Measurements from ENCODE around the gene RGS7. TPM values are rescaled to one million over a fixed set of nuclear protein-coding genes. Genes with fewer than 3 reads are reported as not detected.
"Not testable (repeated sequence)": the region's sequence is repeated elsewhere in the genome, so short reads cannot be mapped to it uniquely, and the experiment has no call there.

RGS7 gene
- total RNA-seq, 2 experiments from 2014 or later, result not detected

DNA sequence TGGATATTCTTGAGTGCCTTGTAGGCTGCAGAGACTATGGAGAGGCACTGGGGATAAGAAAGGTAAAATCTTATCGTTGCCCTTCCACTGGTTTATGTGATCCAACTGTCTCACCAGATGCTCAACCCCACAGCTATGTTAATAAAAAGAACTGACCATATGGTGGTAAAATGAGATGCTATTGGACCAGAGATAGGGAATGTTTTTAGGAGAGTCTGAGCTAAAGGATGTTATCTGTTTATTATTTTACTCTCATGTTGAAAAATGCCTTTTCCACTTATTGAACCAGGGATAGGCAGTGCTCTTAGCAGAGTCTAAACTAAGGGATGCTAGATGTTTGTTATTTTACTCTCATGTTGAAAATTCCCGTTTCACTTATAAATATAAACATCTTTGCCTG lies 572.2 kb downstream of the RGS7 start:
- Histone ChIP-seq H3K27me3 (ENCODE audit: control insufficient read depth in 1 of 2, insufficient read depth in 2 of 2, low read length in 2 of 2) (no peaks in the 10 kb centered on the region), H3K4me1 (ENCODE audit: insufficient read depth, low read length) (no peaks in the 10 kb centered on the region), H3K9me3 (ENCODE audit: control insufficient read depth in 1 of 2, insufficient read depth in 1 of 2, low read length in 2 of 2) (no peaks in the 10 kb centered on the region), H3K36me3 (ENCODE audit: insufficient read depth, low read length) (no peaks in the 10 kb centered on the region), H3K4me3 (ENCODE audit: low read length) (no peak overlapping the region), H3K27ac (ENCODE audit: low read depth in 1 of 2, low read length in 2 of 2) (no peak overlapping the region)
- Mint-ChIP-seq H3K36me3 (ENCODE audit: low read depth) (no peaks in the 10 kb centered on the region), H3K4me1 (ENCODE audit: low read depth) (no peaks in the 10 kb centered on the region), H3K9me3 (no peaks in the 10 kb centered on the region), H3K27me3 (no peaks in the 10 kb centered on the region), H3K4me3 (no peak overlapping the region), H3K27ac (no peak overlapping the region)
- ATAC-seq (ENCODE audit: poor library complexity) (no peak), DNase-seq (no peak)
- no peak for TF ChIP-seq CTCF (IDR thresholded peaks at IDR 0.05)
- POLR2A ChIA-PET, result no interaction called here
- intact Hi-C loops (cut with DNase I, micrococcal nuclease), result no loop called here
- CTCF ChIA-PET, result no interaction called here

- not testable (repeated sequence) for H3K27ac Mint-ChIP-seq; H3K36me3 Mint-ChIP-seq (ENCODE audit: low read depth); H3K9me3 ChIP-seq (ENCODE audit: control insufficient read depth in 1 of 2, insufficient read depth in 1 of 2, low read length in 2 of 2)
Measured at GRCh38 chr1:240783728-240784137, 573.3 kb downstream of the RGS7 start.

GRCh38 chr1:240776237-240776636 lies 580.8 kb downstream of the RGS7 start:
- H3K4me1 Mint-ChIP-seq (ENCODE audit: low read depth), result no peaks in the 10 kb centered on the region
- no peak overlapping the region for H3K4me3 Mint-ChIP-seq
- POLR2A ChIA-PET, result no interaction called here
- H3K9me3 Mint-ChIP-seq, result no peaks in the 10 kb centered on the region
- intact Hi-C loops (cut with DNase I, micrococcal nuclease), result no loop called here
- Histone ChIP-seq H3K27ac (ENCODE audit: low read depth in 1 of 2, low read length in 2 of 2) (no peak overlapping the region), H3K4me3 (ENCODE audit: low read length) (no peak overlapping the region), H3K27me3 (ENCODE audit: control insufficient read depth in 1 of 2, insufficient read depth in 2 of 2, low read length in 2 of 2) (no peaks in the 10 kb centered on the region), H3K4me1 (ENCODE audit: insufficient read depth, low read length) (no peaks in the 10 kb centered on the region), H3K36me3 (ENCODE audit: insufficient read depth, low read length) (no peaks in the 10 kb centered on the region), H3K9me3 (ENCODE audit: control insufficient read depth in 1 of 2, insufficient read depth in 1 of 2, low read length in 2 of 2) (peaks cover 0 to 8% of the 10 kb centered on the region in 2 experiments)
- no peaks in the 10 kb centered on the region for H3K36me3 Mint-ChIP-seq (ENCODE audit: low read depth)
- DNase-seq (no peak), ATAC-seq (ENCODE audit: poor library complexity) (no peak)
- no peak for TF ChIP-seq CTCF (IDR thresholded peaks at IDR 0.05)
- H3K27ac Mint-ChIP-seq, result no peak overlapping the region
- H3K27me3 Mint-ChIP-seq, result no peaks in the 10 kb centered on the region
- CTCF ChIA-PET, result interaction anchor here (0.9 kb wide), 1 partner anchor 12 kb away, joined by 3 read pairs; no protein-coding TSS in a partner anchor

More at GRCh38 chr1:240783728-240784137, 573.3 kb downstream of the RGS7 start:
- DNase-seq; H3K4me3 ChIP-seq (ENCODE audit: low read length); H3K4me1 Mint-ChIP-seq (ENCODE audit: low read depth); H3K27me3 ChIP-seq (ENCODE audit: control insufficient read depth in 1 of 2, insufficient read depth in 2 of 2, low read length in 2 of 2); H3K4me1 ChIP-seq (ENCODE audit: insufficient read depth, low read length); CTCF ChIA-PET; H3K27me3 Mint-ChIP-seq; ATAC-seq (ENCODE audit: poor library complexity); intact Hi-C loops (cut with DNase I, micrococcal nuclease); H3K9me3 Mint-ChIP-seq; POLR2A ChIA-PET; H3K36me3 ChIP-seq (ENCODE audit: insufficient read depth, low read length); H3K27ac ChIP-seq (ENCODE audit: low read depth in 1 of 2, low read length in 2 of 2); H3K4me3 Mint-ChIP-seq: not testable (repeated sequence)

- ATAC-seq (ENCODE audit: poor library complexity) (no peak), DNase-seq (no peak)
- no peak for TF ChIP-seq CTCF (IDR thresholded peaks at IDR 0.05)
- no peaks in the 10 kb centered on the region for H3K4me1 ChIP-seq (ENCODE audit: insufficient read depth, low read length)
- no peaks in the 10 kb centered on the region for H3K27me3 ChIP-seq (ENCODE audit: control insufficient read depth in 1 of 2, insufficient read depth in 2 of 2, low read length in 2 of 2)
- H3K4me3 Mint-ChIP-seq, result no peak overlapping the region
- H3K27ac Mint-ChIP-seq, result no peak overlapping the region
- H3K36me3 ChIP-seq (ENCODE audit: insufficient read depth, low read length), result no peaks in the 10 kb centered on the region
- ChIA-PET CTCF (no interaction called here), POLR2A (no interaction called here)
- intact Hi-C loops (cut with DNase I, micrococcal nuclease), result no loop called here
- H3K9me3 Mint-ChIP-seq, result no peaks in the 10 kb centered on the region
- peaks cover 0 to 5% of the 10 kb centered on the region in 2 experiments for H3K9me3 ChIP-seq (ENCODE audit: control insufficient read depth in 1 of 2, insufficient read depth in 1 of 2, low read length in 2 of 2)
- no peak overlapping the region for H3K27ac ChIP-seq (ENCODE audit: low read depth in 1 of 2, low read length in 2 of 2)
- H3K4me3 ChIP-seq (ENCODE audit: low read length), result no peak overlapping the region
- no peaks in the 10 kb centered on the region for H3K4me1 Mint-ChIP-seq (ENCODE audit: low read depth)
- H3K27me3 Mint-ChIP-seq, result no peaks in the 10 kb centered on the region
- H3K36me3 Mint-ChIP-seq (ENCODE audit: low read depth), result no peaks in the 10 kb centered on the region
Measured at GRCh38 chr1:240772131-240772530, 584.9 kb downstream of the RGS7 start.
